HG02678 (cell line): Measurements from ENCODE around the gene LGALS7.
"Not testable (repeated sequence)": the region's sequence is repeated elsewhere in the genome, so short reads cannot be mapped to it uniquely, and the experiment has no call there.

ENCODE experiments used
- ATAC-seq: cut with Tn5 transposase; IDR thresholded peaks from one replicate; pipeline ENCODE4 v1.9.1; 2021; ENCODE audit warnings: mild to moderate bottlenecking, moderate library complexity; ENCODE audit not compliant: unreplicated experiment

Gene LGALS7

GRCh38 chr19:38800577-38801347 lies 27.4 kb upstream of the LGALS7 start:
- ATAC-seq, result no peak

DNA sequence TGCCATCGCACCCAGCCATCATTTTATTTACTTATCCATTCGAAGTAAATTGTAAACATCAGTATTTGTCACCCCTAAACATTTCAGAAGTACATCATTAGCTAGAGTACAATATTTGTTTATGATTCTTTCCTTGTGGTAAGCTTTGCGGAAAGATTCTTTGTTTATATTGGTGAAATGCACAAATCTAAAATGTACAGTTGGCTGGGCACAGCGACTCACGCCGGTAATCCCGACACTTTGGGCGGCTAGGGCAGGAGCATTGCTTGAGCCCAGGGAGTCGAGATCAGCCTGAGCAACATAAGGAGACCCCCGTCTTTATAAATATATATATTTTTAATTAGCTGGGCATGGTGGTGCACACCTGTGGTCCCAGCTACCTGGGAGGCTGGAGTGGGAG lies 25.8 kb upstream of the LGALS7 start:
- no peak for ATAC-seq

GRCh38 chr19:38797781-38798180 lies 24.5 kb upstream of the LGALS7 start:
- not testable (repeated sequence) for ATAC-seq

DNA sequence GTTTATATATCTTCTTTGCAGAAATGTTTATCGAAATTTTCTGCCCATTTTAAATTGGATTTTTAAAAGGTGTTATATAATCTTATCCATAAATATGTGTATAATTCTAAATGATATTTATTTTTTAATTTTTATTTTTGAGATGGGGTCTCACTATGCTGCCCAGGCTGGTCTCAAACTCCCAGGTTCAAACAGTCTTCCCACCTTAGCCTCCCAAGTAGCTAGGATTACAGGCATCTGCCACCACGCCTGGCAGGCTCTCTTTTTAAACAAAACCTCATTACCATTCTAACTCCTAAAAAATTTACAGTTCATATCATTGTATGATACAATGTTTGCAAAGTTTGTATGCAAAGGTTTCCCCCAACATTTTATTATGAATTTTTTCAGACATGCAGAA lies 22.8 kb upstream of the LGALS7 start:
- no peak for ATAC-seq

GRCh38 chr19:38795549-38795948 lies 22.2 kb upstream of the LGALS7 start:
- ATAC-seq, result no peak

DNA sequence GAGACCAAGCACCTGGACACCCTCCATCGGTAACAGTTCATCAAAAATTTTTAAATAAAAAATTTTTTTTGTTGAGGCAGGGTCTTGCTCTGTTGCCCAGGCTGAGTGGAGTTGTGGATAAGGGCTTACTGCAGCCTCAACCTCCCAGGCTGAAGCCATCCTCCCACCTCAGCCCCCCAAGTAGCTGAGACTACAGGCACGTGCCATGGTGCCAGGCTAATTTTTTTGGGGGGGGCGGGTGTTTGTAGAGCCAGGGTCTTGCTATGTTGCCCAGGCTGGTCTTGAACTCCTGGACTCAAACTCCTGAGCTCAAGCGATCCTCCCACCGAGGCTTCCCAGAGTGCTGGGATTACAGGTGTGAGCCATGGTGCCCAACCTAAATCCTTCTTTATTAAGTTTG lies 20.4 kb upstream of the LGALS7 start:
- no peak for ATAC-seq

DNA sequence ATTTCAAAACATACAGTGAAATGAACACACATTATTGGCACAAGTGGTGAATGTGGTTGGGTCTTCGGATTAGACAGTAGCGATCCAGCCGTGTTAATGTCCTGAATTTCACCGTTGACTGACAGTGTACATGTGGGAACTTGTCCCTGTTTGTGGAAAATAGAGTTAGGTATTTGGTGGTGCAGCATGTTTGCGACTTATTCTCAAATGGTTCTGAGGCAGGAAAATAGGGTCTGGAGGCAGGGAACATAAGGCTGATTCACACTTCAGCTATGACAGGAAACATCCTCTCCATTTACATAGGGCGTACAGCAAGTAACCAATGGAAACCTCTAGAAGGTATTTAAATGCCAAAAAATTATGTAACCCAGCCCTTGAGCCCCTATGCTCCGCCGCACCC lies 19.9 kb upstream of the LGALS7 start:
- ATAC-seq, result no peak

DNA sequence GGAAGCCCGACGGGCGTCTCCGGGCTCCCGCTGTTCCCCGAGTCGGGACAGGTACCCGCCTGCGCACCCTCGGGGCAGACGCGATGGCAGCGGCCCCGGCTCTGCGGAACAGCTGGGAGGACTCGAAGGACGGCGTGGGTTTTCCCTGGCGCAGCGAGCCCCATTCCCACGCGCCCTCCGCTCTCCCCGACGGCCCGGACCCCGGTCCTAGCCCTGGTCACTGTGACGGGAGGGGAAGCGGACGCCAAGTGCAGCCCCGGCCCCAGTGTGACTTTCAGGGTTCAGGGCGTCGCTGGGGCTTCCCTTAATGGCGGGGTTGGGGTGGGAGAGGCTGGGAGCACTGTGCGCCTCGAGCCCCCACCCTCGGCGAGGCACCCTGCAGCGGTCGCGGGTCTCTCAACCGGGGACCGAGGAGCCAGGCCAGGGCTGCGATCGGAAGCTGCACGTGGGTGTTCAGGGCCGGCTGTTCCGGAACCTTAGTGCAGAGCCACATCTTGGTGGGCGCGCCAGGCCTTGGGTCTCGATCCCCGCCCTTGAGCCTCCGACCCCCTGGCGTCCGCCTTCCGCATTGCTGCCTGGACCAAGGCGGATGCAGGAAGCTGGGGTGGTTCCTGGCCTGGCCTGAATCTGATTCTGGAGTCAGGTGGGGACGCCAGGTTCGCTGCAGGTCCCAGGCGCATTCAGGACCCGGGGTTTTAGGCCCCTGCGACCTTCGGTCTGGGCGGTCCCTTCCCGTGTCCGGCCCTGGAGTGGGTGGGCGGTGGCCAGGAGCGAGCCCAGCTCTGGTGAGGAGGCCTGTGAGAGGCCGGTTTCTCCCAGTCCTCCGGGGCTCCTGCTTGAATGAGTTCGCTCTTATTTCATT lies 19.2 kb upstream of the LGALS7 start:
- peak; percentile 26 for ATAC-seq

GRCh38 chr19:38791451-38792064 lies 18.2 kb upstream of the LGALS7 start:
- ATAC-seq, result peak; percentile 63

GRCh38 chr19:38790507-38791403 lies 17.4 kb upstream of the LGALS7 start:
- not testable (repeated sequence) for ATAC-seq

DNA sequence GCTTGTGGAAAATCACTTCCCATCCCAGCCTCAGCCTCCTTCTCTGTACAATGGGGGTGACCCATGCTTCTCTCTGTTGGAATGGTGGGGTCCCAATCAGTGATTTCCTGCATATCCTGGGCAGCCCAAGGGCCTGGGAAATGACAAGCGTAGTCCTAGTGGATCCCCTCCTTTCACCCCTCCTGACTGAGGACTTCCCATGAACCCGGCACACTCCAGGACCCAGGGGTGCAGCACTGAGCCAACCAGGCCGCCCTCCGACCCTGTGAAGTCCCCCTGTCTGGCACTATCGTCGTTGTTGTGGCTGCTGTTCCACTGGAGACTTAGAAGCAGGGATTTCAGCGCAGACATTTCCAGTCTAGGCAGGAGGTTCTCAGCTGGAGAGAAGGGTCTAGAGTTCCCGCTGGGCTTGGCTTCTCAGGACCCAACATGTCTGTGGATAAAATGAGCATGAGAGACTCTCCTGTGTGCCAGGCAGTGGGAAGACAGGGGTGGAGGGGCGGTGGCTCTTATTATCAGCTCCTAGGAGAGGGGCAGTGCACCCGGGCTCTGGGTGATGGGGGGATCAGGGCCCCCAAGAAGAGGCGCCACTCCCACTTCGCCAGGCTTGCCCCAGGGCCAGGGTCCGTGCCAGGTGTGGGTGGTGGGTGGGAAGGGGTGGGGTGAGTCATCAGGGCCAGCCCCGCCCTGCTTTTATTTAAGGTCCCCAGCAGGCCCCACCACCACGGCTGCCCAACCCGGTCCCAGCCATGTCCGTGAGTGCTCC lies 15.3 kb upstream of the LGALS7 start, which contains the start of gene LGALS7B:
Gene LGALS7B (plus strand): TSS at position 723 of the 766 bp plus-strand sequence. CDS start 27 bp downstream, at position 750.
- ATAC-seq, result no peak

- ATAC-seq, result no peak
Measured at GRCh38 chr19:38786572-38787265, 13.4 kb upstream of the LGALS7 start.

- not testable (repeated sequence) for ATAC-seq
Measured at GRCh38 chr19:38786061-38786460, 12.7 kb upstream of the LGALS7 start.

DNA sequence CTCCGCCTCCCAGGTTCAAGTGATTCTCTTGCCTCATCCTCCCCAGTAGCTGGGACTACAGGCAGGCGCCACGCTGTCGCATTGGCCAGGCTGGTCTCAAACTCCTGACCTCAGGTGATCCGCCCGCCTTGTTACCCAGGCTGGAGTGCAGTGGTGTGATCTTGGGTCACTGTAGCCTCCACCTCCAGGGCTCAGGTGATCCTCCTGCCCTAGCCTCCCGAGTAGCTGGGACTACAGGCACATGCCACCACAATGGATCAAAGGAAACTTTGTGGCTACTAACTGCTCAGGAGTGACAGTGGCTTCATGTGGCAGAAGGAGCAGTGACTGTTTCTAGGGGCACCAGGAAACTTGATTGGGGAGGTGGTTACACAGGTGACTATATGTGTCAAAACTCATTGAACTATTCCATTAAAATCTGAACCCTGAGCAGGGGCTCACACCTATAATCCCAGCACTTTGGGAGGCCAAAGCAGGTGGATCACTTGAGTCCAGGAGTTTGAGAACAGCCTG lies 11.9 kb upstream of the LGALS7 start:
- no peak for ATAC-seq

DNA sequence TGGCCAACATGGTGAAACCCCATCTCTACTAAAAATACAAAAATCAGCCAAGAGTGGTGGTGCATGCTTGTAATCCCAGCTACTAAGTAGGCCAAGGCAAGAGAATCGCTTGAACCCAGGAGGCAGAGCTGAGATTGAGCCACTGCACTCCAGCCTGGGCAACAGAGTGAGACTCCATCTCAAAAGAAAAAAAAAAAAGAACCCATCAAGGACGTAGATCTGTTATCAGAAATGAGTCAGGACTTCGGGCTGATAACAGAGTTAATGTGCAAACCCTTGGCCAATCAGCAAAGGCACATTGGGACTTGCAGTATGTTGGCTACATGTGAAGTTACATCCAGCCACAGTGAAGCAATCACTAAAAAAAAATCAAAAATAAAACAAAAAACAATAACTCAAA lies 10.9 kb upstream of the LGALS7 start:
- no peak for ATAC-seq

GRCh38 chr19:38782212-38782611 lies 8.9 kb upstream of the LGALS7 start:
- not testable (repeated sequence) for ATAC-seq

DNA sequence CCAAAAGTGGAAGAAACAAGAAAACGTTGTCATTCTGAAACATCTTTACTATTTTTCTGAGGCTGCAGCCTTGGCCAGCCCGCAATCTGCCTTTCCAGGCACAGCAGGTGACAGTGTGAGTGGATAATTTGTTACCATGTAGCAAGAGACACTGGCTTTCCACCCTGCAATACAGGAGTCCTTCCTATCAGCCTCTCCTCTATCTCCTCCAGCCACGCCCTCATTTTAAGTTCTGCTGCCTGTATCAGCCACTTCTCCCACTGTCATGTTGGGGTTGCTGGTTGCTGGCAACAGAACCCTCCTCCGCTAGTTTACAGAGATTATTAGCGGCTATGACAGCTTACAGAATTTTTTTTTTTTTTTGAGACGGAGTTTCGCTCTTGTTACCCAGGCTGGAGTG lies 7.7 kb upstream of the LGALS7 start:
- no peak for ATAC-seq

- ATAC-seq, result no peak
Measured at GRCh38 chr19:38780443-38780842, 7.1 kb upstream of the LGALS7 start.

DNA sequence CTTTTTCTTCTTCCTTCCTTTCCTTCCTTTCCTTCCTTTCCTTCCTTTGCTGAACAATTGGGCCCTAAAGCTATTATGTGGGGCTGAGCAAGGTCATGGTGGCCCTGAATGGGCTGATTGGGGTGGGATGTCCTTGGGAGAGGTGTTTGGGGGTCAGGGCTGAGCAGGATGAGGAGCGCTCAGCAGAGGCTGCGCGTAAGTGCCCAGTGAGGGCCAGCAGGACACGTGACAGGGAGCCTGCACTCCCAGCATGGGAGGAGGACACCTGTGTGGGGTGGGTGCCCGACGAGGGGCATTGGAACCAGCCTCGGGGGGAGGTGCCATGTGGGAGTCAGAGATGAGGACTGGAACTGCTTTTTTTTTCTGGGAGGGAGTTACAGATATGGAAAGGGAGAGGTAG lies 5.4 kb upstream of the LGALS7 start:
- no peak for ATAC-seq
